ENCODE data around the gene NAV1. TPM values are rescaled to one million over a fixed set of nuclear protein-coding genes. Genes with fewer than 3 reads are reported as not detected.

The NAV1 gene
- total and polyA plus RNA-seq, 2 experiments from 2014 or later = 22.7 to 37.4 TPM

DNA sequence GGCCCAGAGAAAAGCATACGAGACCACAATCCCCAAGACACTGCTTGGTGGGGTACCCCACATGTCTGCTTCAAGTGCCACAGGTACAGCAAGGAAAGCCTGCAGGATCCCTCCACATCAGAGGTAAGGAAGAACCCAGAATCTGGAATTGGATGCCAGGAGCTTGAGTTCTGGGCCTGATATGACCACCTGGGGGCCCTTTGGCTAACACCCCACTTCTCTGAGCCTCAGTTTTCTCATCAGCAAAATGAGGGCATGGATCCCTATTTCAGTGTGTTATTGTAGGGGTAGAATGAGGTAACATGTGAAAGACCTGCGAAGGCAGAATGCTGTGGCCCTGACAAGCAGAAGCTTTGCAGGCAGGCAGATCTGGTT, 24.5 kb downstream of the NAV1 start (continued):
- TF ChIP-seq, protein P1, sequence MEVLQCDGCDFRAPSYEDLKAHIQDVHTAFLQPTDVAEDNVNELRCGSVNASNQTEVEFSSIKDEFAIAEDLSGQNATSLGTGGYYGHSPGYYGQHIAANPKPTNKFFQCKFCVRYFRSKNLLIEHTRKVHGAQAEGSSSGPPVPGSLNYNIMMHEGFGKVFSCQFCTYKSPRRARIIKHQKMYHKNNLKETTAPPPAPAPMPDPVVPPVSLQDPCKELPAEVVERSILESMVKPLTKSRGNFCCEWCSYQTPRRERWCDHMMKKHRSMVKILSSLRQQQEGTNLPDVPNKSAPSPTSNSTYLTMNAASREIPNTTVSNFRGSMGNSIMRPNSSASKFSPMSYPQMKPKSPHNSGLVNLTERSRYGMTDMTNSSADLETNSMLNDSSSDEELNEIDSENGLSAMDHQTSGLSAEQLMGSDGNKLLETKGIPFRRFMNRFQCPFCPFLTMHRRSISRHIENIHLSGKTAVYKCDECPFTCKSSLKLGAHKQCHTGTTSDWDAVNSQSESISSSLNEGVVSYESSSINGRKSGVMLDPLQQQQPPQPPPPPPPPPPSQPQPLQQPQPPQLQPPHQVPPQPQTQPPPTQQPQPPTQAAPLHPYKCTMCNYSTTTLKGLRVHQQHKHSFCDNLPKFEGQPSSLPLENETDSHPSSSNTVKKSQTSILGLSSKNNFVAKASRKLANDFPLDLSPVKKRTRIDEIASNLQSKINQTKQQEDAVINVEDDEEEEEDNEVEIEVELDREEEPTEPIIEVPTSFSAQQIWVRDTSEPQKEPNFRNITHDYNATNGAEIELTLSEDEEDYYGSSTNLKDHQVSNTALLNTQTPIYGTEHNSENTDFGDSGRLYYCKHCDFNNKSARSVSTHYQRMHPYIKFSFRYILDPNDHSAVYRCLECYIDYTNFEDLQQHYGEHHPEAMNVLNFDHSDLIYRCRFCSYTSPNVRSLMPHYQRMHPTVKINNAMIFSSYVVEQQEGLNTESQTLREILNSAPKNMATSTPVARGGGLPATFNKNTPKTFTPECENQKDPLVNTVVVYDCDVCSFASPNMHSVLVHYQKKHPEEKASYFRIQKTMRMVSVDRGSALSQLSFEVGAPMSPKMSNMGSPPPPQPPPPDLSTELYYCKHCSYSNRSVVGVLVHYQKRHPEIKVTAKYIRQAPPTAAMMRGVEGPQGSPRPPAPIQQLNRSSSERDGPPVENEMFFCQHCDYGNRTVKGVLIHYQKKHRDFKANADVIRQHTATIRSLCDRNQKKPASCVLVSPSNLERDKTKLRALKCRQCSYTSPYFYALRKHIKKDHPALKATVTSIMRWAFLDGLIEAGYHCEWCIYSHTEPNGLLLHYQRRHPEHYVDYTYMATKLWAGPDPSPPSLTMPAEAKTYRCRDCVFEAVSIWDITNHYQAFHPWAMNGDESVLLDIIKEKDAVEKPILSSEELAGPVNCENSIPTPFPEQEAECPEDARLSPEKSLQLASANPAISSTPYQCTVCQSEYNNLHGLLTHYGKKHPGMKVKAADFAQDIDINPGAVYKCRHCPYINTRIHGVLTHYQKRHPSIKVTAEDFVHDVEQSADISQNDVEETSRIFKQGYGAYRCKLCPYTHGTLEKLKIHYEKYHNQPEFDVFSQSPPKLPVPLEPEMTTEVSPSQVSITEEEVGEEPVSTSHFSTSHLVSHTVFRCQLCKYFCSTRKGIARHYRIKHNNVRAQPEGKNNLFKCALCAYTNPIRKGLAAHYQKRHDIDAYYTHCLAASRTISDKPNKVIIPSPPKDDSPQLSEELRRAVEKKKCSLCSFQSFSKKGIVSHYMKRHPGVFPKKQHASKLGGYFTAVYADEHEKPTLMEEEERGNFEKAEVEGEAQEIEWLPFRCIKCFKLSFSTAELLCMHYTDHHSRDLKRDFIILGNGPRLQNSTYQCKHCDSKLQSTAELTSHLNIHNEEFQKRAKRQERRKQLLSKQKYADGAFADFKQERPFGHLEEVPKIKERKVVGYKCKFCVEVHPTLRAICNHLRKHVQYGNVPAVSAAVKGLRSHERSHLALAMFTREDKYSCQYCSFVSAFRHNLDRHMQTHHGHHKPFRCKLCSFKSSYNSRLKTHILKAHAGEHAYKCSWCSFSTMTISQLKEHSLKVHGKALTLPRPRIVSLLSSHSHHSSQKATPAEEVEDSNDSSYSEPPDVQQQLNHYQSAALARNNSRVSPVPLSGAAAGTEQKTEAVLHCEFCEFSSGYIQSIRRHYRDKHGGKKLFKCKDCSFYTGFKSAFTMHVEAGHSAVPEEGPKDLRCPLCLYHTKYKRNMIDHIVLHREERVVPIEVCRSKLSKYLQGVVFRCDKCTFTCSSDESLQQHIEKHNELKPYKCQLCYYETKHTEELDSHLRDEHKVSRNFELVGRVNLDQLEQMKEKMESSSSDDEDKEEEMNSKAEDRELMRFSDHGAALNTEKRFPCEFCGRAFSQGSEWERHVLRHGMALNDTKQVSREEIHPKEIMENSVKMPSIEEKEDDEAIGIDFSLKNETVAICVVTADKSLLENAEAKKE (CRISPR knock-in tag; IDR thresholded peaks at IDR 0.05) = no peak
- TF ChIP-seq EZH2phosphoT487 (IDR thresholded peaks at IDR 0.05; ENCODE audit: unreplicated experiment) (no peak), ZNF331 (CRISPR knock-in tag; IDR thresholded peaks at IDR 0.05; ENCODE audit: low read depth) (no peak), NANOG (IDR thresholded peaks at IDR 0.05; ENCODE audit: borderline replicate concordance) (no peak), STAT1 (IDR thresholded peaks at IDR 0.05; ENCODE audit: unreplicated experiment) (no peak)
- TF ChIP-seq, protein P2, sequence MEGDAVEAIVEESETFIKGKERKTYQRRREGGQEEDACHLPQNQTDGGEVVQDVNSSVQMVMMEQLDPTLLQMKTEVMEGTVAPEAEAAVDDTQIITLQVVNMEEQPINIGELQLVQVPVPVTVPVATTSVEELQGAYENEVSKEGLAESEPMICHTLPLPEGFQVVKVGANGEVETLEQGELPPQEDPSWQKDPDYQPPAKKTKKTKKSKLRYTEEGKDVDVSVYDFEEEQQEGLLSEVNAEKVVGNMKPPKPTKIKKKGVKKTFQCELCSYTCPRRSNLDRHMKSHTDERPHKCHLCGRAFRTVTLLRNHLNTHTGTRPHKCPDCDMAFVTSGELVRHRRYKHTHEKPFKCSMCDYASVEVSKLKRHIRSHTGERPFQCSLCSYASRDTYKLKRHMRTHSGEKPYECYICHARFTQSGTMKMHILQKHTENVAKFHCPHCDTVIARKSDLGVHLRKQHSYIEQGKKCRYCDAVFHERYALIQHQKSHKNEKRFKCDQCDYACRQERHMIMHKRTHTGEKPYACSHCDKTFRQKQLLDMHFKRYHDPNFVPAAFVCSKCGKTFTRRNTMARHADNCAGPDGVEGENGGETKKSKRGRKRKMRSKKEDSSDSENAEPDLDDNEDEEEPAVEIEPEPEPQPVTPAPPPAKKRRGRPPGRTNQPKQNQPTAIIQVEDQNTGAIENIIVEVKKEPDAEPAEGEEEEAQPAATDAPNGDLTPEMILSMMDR (conservative IDR thresholded peaks at IDR 0.05; ENCODE audit: low read depth in 2 of 2) = no peak
- TF ChIP-seq, protein P3, sequence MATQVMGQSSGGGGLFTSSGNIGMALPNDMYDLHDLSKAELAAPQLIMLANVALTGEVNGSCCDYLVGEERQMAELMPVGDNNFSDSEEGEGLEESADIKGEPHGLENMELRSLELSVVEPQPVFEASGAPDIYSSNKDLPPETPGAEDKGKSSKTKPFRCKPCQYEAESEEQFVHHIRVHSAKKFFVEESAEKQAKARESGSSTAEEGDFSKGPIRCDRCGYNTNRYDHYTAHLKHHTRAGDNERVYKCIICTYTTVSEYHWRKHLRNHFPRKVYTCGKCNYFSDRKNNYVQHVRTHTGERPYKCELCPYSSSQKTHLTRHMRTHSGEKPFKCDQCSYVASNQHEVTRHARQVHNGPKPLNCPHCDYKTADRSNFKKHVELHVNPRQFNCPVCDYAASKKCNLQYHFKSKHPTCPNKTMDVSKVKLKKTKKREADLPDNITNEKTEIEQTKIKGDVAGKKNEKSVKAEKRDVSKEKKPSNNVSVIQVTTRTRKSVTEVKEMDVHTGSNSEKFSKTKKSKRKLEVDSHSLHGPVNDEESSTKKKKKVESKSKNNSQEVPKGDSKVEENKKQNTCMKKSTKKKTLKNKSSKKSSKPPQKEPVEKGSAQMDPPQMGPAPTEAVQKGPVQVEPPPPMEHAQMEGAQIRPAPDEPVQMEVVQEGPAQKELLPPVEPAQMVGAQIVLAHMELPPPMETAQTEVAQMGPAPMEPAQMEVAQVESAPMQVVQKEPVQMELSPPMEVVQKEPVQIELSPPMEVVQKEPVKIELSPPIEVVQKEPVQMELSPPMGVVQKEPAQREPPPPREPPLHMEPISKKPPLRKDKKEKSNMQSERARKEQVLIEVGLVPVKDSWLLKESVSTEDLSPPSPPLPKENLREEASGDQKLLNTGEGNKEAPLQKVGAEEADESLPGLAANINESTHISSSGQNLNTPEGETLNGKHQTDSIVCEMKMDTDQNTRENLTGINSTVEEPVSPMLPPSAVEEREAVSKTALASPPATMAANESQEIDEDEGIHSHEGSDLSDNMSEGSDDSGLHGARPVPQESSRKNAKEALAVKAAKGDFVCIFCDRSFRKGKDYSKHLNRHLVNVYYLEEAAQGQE (IDR thresholded peaks at IDR 0.05; ENCODE audit: unreplicated experiment) = no peak
